Activated CD8-positive, alpha-beta memory T cell treated with anti-CD3 and anti-CD28 coated beads for 48 hours (primary cell): ENCODE measurements around the gene KCNA3.
"Not testable (repeated sequence)": the region's sequence is repeated elsewhere in the genome, so short reads cannot be mapped to it uniquely, and the experiment has no call there.

Experiments
- DNase-seq, 3 experiments: peaks; one replicate each; pipeline ENCODE4 v3.0.0-alpha.2; 2020; ENCODE audit warnings: low read depth in 2 of 3, low spot score in 2 of 3

Gene KCNA3

GRCh38 chr1:110680036-110680735 lies 5.4 kb upstream of the KCNA3 start:
- DNase-seq, result no peak

- DNase-seq, result no peak
These were observed 2.8 kb upstream of the KCNA3 start for GRCh38 chr1:110677526-110677925.

GRCh38 chr1:110676970-110677369 lies 2.2 kb upstream of the KCNA3 start:
- no peak for DNase-seq

GRCh38 chr1:110675060-110675791 lies 486 bp upstream of the KCNA3 start:
- no peak for DNase-seq

GRCh38 chr1:110673805-110674336 lies 869 bp downstream of the KCNA3 start:
- DNase-seq, result peak in 2 of 3 experiments; percentile 19 to 23

GRCh38 chr1:110673197-110673701 lies 1.5 kb downstream of the KCNA3 start:
- peak in 1 of 3 experiments; percentile 11 for DNase-seq

GRCh38 chr1:110672753-110673108 lies 2.0 kb downstream of the KCNA3 start:
- DNase-seq, result peak in 1 of 3 experiments; percentile 6

GRCh38 chr1:110672001-110672752 lies 2.6 kb downstream of the KCNA3 start:
- peak; percentile 14 to 43 (median 38) for DNase-seq

GRCh38 chr1:110671361-110671760 lies 3.4 kb downstream of the KCNA3 start:
- DNase-seq, result no peak

GRCh38 chr1:110668549-110668948 lies 6.2 kb downstream of the KCNA3 start:
- DNase-seq, result no peak

- no peak for DNase-seq
These were observed 7.0 kb downstream of the KCNA3 start for GRCh38 chr1:110667776-110668175.

- no peak for DNase-seq
These were observed 11.5 kb downstream of the KCNA3 start for GRCh38 chr1:110663241-110663640.

GRCh38 chr1:110659559-110659958 lies 15.2 kb downstream of the KCNA3 start:
- DNase-seq, result not testable (repeated sequence)

- no peak for DNase-seq
These were observed 17.4 kb downstream of the KCNA3 start for GRCh38 chr1:110657351-110657750.

- no peak for DNase-seq
These were observed 24.1 kb downstream of the KCNA3 start for GRCh38 chr1:110650609-110651008.

- DNase-seq, result no peak
These were observed 26.3 kb downstream of the KCNA3 start for GRCh38 chr1:110648417-110648816.

- DNase-seq, result no peak
These were observed 27.4 kb downstream of the KCNA3 start for GRCh38 chr1:110647254-110647891.

GRCh38 chr1:110645821-110646735 lies 28.7 kb downstream of the KCNA3 start:
- no peak for DNase-seq

- DNase-seq, result no peak
These were observed 29.5 kb downstream of the KCNA3 start for GRCh38 chr1:110645211-110645610.
